Activated T-cell treated with anti-CD3 and anti-CD28 coated beads for 48 hours (primary cell): ENCODE measurements around the gene MBNL1.

Experiments
- DNase-seq: peaks from one replicate; pipeline ENCODE4 v3.0.0-alpha.2; 2020; ENCODE audit warnings: low read depth

Gene MBNL1

DNA sequence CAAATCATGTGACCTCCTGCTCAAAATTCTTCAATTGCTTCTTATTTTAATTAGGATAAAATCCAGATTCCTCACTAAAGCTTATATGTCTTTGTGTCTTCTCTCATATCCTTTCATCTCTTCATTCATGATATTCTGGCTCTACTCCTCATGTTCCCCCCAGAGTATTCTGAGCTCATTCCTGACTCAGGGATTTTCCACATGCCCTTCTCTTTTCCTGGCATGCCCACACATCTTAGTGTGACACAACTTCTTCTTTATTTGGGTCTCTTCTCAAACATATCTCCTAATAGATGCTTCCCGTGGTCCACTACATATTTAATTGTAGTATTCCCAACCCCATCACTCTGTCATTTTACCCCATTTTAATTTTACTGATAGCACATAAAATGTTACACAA, 15.2 kb upstream of the MBNL1 start:
- DNase-seq = no peak

DNA sequence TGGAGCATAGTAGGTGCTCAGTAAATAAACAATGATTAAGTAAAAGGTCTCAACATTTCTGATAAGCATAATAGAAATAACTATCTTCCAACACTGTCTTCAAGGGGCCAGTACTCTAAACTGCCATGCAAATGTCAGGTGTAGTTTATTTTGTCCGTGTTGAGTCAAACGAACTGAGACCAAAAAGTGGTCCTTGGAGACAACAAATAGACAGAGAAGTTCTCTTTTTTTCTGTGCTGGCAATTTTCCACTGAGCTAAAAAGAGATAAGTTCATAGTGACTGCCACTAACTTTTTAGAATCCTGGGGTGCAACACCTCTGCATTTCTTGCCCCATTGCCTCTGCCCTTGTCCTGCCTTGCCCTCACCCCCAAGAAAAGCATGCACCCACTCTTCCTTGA, 14.7 kb upstream of the MBNL1 start:
- no peak for DNase-seq

DNA sequence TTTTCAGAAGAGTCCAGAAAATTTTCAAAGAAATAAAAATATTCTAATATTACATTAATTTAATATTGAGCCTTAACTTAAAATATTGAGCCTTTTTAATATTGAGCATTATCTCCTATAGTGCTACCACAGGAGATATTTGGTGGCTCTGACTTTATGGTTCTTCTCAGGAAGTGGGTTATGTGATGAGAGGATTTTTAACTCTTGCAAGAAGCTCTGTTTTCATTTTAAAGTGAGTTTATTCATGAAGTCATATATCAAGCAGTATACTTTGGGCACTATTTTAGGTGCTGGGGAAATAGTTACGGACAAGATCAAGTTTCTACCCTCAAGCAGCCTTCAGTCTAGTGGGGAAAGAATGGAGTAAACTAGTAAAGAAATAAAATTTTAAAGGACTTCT, 13.4 kb upstream of the MBNL1 start:
- no peak for DNase-seq

DNA sequence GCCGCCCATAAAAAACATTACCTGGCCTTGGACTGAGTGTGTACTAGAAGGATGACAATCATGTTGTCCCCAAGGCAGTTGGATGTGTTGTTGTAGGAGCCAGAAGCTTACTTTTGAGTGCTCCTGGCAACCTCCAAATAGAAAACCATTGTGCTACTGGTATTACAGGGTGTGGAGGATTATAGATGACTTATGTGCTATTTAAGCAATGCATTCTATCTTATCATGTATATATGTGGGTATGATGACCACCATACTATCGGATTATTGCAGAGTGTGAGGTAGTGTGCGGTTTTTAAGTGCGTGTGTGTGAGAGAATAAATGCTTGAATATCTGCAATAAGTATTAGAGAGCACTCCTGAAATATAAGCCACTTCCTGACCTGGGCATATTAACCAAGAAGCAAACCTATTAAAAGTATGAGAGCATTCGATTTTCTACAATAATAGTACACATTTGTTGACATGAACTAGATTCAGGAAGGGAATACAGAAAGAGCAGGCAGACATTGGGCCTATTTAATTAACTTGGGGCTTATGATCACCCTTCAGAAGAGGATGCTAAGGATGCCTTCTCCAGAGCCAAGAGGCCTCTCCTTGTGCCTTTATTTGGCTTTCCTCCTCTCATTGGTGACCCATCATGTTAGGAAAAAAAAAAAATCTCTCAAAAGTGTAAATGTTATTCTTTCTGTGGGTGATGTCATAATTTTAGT, 11.7 kb upstream of the MBNL1 start:
- DNase-seq = no peak

DNA sequence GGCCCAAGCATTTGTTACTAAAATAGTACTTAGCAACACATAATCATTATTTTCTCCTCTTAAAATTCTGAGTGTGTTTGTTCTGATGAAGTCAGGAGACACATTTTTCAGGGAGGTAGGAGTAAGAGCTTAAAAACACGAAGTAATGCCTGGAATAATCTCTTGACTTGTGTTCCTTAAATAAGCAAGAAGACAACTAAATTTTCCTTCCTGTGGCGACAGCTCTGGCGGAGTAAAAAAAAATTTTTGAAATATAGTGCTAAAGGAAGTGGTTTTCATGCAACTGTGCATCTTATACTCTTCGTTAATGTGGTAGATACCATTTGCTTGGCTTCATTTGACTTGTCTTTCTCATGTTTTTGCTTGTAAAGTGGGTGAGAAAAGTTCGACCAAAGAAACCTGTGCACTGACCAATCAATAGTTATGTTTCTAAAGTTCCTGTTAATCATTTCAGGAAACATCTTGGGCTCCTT, 11.1 kb upstream of the MBNL1 start:
- no peak for DNase-seq

DNA sequence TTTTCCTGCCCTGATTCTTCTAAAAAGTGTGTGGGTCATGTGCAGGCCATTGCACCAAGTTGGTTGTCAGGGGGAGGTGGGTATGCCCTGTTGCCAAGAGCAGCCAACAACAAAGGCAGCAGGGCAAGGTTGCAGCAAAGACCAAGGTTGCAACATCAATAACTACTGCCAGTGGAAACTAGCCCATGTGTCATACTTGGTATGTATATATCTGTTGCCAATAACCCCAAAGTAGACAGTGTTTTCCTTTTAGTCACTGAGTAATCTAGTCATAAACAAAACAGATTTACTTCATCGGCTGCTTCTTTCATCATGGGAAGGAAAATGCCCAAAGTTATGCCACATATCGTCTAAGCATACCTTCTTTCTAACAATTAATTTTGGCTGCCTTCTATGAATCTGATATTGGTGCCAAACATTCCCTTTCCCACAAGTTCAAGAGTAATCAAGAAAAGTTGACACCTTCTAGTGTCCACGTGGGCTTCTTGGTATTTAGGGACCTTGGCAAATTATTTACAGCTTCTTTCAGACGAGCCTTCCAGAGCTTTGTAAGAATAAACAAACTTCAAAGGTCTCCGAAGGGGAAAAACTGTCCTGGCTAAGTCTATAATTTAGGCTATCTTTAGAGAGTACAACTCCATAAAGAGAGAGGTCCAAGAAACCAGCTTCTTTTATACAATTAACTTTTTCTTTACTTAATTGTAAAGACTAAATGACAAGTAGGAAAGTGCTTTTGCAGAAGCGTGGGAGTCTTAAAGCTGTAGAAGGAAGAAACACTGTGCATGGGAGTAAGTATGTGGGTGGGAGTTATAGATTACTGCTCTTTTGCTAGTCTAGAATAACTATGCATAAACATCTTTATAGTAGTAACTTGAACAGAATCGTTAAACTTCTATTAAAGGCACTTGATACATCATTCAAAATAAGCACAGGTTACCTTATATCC, 10.0 kb upstream of the MBNL1 start:
- no peak for DNase-seq

DNA sequence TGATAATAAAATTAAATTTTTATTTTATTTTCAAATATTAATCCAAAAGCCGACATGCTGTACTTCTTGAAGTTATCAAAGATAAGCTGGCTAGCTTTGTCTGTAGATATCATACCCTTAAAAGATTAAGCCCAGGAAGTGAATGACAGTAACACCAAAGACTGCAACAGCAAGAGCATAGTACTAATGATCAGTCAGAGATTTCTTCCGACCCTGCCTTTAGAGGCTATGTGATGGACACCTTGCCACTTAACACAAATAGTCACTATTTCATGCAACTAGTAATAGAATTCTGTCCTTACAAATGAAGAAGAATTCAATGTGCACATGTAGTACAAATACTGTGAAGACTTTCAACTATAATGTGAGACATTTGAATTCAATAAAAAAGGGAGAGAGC, 9.3 kb upstream of the MBNL1 start:
- DNase-seq = no peak

DNA sequence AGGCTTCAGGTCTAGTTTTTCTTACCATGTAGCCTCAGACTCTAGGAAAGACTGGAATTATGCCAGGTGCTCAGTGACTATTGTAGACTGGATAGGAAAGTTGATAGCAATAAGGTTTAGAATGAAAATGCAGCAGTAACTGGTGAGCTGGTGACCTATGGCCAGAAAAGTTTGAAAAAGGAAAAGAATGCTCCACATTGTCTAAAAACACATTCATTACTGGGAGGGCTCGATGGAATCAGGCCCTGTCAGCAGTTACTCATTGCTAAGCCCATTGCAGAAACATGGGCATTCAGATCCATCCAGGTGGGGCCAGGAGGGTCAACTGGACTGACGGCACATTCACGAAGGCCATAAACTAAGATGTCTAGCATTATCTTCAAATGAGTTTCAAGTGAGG, 8.7 kb upstream of the MBNL1 start:
- no peak for DNase-seq

DNA sequence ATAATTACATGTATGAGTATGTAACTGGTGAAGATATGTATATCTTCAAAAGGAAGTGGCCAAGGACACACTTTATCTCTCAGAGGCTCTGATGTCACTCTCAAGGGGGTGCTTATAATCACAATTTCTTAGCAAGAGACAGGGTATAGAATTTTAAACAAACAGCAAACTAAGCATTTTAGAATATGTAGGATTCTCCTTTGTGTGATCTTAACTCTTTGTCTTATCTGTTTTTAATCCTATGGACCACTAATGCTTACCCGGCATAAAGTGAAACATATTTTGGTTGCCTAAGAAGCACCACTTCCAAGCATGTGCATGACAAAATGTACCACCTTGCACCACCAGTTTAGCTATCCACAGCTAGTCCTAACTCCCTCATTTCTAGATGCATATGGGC, 8.2 kb upstream of the MBNL1 start:
- DNase-seq = no peak

DNA sequence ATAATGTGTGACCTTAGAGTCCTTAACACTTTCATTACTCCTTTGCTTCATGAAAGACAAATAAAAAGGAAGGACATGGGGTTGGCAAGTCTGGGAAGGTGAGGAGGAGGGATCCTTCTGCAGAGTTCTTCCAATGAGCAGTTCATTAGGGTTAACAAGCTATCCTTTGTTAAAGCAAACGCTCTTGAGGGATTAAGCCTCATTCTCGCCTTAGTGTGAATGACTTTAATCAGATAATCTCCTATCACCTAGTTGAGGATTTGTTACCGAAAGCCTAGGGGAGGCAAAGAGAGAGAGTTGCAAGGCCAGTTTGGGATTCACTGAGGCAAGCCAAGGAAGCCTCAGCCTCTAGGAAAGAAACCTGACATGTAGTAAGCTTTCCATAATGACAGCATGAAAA, 7.4 kb upstream of the MBNL1 start:
- DNase-seq = no peak

DNA sequence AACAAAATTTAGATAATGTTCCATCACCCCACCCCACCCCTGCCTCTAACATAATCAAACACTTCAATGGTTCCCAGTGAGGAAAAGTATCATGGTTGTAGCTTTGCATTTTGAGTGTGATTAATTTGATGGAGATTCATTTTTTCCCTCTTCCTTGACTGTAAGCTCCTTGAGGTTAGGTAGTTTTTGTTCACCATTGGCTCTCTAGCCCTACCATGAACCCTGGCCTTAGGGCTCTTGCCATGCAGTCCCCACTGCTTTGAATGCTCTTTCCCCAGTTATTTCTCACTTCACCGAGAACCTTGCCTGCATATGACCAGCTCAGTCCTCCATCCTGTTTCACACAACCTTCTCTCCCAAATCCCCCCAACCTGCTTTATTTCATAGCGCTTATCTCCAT, 5.0 kb upstream of the MBNL1 start:
- DNase-seq = no peak

DNA sequence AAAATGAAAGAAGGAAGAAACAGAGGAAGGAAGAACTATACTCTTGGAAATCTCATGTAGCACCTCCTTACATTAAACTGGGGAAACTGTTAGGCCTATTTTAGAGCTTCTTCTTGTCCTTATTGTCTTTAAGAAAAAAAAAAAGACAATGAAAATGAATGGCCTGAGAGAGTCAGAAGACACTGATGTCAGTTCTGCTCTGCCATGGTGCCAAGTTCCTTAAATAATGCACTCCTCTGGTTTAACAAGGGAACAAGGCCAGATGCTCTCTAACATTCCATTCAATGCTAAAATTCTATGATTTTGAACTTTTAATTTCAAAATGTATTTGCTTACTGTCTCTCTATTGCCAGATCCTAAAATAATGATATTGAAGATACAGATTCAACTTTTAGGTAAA, 4.4 kb upstream of the MBNL1 start:
- DNase-seq = no peak

DNA sequence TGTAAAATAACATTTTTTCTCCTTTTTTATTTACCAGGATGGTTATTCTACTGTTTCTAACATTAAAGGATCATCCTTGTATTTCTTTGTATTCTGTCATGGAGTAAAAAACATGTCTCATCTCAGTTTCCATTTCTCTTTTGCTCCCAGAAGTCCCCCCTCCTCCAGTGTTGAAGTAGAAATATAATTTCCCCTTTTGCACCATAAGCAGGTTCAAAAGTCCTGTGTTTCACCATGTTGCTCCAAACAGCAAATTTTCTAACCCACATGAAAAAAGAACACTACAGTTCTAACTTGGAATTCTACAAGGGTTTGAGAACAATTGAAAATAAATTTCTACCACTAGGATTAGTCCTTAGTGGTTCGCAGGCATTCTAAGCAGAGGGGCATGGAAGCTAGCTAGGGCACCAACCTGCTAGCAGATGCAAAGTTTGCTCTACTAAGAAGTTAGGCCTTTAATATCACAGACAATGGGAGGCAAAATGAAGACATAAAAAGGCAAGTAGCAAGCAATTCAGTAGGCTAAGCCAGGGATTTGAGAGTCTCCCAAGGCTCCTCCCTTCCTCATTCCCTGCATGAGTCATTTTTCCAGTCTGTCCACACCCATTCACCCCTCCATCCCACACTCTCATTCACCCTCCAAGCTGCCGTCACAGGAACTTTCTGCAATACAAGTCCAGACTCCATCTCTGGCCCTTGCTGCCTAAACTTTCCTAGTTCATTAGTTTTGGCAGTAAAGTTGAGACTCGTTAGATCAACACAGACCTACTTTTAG, 2.3 kb upstream of the MBNL1 start:
- DNase-seq = no peak

DNA sequence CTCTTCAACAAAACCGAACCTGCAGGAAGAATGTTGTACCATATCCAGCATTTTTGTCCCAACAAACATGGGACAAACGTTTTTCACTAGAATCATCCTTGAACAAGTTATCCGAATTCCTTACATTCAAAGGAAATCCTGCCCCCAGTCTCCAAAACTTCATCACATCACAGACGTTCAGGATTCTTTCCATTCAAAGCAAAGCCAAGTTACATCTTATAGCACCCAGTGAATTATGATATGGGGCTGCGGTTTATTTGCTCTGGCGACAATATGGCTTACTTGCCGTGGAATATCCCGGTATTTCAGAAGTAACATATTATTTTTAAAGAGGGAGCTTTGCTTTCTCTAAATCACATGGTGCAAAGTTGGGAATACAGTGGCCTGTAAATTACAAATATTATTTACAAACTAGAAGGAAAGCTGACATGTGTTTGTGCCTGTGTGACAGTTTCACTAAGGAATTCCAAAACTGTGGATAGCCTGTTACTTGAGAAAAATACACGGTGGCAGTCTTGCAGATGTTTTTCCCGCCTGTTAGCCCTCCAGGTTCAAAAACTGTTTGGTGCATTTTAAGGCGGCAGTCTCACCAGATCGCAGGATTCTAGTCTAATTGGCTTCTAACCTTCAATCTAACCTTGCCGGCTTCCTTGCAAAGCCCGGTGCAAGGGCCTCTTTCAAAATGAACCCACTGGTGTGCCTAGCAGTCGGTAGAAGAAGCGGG, 736 bp upstream of the MBNL1 start:
- DNase-seq = no peak

DNA sequence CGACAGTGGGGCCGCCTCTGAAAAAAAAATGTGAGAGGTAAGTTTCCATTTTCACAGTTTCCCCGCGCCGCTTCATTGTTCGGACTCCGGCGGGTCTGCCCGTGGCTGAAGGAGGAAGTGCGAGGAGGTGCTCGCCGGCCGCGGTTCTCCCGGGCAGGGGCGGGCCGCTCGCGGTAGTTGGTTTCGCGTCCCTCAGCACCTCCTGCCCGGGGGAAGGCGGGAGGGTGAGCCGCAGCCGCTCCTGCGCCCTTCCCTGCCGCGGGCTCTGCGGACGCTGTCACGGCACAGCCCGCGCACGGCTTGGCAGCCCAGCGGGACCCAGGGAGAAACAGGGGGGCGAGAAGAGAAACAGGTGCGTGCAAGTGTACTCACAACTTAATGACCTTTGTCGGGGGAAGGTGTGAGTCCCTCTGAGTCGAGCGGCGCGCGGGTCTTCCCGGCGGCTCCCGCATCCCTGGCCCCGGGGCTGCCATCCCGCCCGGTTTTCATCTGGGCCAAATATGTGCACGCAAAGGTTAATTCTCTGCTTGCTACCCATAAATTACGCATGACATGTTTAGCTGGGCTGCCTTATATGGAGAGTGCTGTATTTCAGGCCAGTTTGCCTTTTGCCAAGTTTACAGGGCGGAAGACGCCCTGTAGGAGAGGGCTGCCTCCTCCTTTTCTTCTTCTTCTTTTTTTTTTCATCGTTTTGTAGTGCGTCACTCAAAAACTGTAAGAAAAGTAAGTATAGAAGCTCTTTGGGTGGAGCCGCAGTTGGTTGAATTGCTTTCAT, 514 bp downstream of the MBNL1 start:
- no peak for DNase-seq

DNA sequence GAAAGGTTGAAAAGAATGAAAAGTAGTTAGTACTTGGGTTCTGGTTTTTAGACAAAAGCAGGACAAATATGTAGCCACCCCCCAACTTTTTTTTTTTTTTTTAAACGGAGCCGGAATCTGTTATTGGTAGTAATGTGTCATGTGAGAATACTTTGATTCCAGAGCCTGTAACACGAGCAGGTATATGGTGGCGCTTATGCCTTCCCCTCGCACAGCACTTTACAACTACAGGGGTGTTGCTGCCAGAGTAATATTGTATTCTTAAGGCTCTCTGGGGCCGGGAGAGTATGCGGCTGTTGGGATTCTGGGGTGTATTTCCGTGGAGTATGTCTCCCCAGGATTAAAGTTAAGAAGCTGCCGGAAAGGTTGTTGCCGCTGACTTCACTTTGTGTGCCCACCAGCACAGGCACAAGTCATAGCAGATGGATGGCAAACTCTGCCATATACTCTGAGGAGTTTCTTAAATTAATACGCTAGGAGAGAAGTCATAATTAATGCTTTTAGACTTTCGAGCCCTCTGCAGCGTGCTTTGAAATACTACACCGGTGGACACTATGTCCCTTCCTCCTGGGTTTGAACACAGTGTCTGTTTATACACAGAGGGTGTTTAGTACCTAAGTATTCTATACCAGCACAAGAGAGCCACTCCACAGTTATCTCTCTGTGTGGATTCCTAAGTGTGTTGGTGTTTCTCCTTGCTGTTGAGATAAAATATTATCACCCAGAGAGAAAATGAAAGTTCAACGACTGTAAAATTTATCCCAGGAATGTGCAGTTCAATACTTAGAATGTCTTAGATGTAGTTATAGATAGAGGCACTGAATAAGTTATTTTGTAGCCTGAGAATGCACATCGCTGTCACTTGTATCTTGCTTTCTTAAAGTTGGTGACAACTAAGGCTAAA, 1.4 kb downstream of the MBNL1 start:
- DNase-seq = no peak

DNA sequence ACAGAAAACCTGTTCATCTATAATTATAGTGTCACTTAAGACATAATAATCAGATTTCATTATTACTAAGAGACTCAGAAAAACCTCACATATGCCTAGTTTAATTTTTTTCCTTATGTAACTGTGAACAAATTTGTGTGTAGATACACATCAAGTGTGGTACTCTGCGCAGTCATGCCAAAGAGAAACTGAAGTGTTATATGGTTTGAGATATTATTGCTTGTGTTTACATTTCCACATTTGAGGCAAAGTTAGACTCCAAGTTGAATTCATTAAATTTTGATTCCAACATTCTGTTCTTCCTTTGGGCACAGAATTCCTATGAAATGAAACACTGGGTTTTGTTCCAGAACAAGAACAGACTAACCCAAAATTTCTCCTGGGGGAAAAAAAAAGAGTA, 2.2 kb downstream of the MBNL1 start:
- DNase-seq = no peak

DNA sequence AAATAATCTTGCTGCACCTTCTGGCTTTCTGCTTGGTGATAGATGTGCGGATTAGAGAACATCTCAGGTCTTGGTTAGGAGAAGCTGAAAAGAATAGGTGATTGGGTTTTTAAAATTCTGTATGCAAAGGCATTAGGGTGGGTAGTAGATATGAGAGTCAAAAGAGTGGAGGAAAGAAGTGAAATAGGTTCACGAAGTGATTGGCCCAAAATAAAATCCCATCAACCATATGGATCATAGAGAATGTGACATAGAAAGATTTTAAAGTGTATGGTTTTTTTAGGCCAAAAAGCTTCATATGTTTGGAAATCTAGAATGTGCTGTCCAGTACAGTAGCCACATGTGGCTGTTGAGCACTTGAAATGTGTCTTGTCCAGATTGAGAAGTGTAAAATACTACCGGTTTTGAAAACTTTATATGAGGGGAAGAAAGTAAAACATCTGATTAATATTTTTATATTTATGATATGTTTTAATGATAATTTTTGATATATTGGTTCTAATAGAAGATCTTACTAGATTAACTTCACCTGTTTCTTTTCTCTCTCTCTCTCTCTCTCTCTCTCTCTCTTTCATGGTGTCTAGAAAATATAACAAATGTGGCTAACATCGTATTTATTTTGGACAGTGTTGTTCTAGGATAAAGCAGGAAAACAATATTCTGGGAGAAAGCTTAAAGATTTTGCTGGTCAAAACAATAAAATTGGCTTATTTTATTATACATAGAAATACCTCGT, 2.9 kb downstream of the MBNL1 start:
- no peak for DNase-seq

DNA sequence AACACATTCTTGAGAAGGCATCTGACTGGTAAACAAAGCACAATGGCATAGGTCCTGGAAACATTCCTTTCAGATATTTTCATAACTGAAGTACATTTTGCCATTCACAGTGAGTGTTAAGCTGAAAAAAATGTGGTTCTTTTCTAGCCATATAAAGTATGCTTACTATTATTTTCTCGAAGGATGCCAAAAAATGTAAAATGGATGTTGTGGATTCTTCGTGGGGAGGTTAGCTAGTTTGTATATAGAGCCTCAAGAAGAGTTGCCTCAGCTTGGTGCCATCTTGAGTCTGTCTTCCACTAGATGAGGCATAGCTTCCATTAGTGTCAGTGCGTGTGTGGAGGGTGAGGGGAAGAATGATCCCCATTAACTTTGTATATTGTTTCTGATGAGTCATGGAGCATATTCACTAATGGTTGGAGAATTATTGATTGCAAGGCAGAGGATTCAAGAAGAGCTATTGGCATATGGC, 4.1 kb downstream of the MBNL1 start:
- DNase-seq = no peak
